Activated T-helper 1 cell treated with anti-CD3 and anti-CD28 coated beads, Interleukin-12 subunit alpha, Interleukin-12 subunit beta, Interleukin-2, Interleukin-4 antibody, amounts not matched to agents 30 ng/mL and 10 ng/mL and 1 ng/mL, durations not matched to agents 14 hours and 24 hours and 36 hours (primary cell): ENCODE data around the gene ALKBH5. TPM values are rescaled to one million over a fixed set of nuclear protein-coding genes. Genes with fewer than 3 reads are reported as not detected.
A peak's percentile ranks its signal among the peaks of the same experiment; 100 is the strongest.

Source experiments
- DNase-seq: peaks from one replicate; pipeline ENCODE4 v3.0.0; 2021; ENCODE audit warnings: low spot score
- H3K27ac Mint-ChIP-seq: one replicate; pipeline ENCODE4 v1.8.0; 2021; ENCODE audit warnings: mild to moderate bottlenecking, mixed read lengths
- H3K27me3 Mint-ChIP-seq: one replicate; pipeline ENCODE4 v1.8.0; 2022; ENCODE audit warnings: mild to moderate bottlenecking, moderate library complexity, mixed read lengths; ENCODE audit not compliant: insufficient read depth
- H3K36me3 Mint-ChIP-seq: one replicate; pipeline ENCODE4 v1.8.0; 2021; ENCODE audit warnings: low read depth, mixed read lengths
- H3K4me1 Mint-ChIP-seq: one replicate; pipeline ENCODE4 v1.8.0; 2021; ENCODE audit warnings: low read depth, mixed read lengths
- H3K4me3 Mint-ChIP-seq: one replicate; pipeline ENCODE4 v1.8.0; 2021; ENCODE audit warnings: mild to moderate bottlenecking, moderate library complexity, mixed read lengths
- H3K9me3 Mint-ChIP-seq: one replicate; pipeline ENCODE4 v1.8.0; 2021; ENCODE audit warnings: mixed read lengths
- intact Hi-C: fragments of 100-400 bp; cut with micrococcal nuclease; formaldehyde crosslinking; loops from one replicate; pipeline ENCODE4 v1.15.1; 2024
- total RNA-seq: library from RNA; stranded (reverse); gene quantifications from 2 replicates; pipeline ENCODE4 v1.2.3, GENCODE V29; 2022

Gene ALKBH5
- total RNA-seq, 1 donor from 2014 or later = 128 TPM

DNA sequence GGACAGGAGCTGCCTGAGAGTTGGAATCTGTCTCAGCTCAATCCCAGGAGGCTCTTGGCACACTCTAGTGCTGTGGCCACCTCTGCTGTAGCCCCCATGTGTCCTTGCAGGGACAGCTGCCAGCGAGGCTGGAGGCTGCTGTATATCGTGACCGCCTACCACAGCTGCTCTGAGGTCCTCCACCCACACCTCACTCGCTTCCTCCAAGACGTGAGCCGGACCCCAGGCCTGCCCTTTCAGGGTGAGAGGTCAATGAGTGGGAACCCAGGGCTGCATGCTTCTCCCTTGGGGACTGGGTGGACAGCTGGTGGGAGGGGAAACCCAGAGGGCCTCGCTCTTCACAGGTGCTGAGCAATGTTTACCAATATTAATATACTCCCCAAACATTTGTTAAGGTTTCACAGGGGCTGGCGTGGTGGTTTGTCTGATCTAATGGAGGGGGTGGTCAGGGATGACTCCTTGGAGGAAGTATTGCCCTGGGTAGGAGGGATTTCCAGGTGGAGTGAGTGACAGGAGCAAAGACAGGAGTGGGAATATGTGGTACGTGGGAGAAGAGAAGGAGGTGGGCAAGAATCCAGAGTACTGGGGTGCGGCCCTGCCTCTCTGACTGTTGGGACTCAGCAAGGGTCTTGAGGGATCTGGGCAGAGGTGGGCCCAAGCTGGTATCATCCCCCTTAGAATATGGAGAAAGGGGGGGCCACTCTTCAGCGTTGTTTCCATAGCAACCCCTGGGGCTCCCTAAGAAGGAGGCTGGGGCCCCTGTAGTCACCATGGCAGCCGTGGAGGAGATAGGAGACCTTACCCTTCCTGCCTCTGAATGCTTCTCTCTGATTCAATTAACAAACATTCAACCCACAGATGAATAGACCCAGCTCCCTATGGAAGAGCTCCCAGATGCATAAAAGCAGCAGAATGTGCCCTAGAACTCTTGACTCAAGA, 22.2 kb upstream of the ALKBH5 start:
- no peak overlapping the region for H3K27ac Mint-ChIP-seq
- no peaks in the 10 kb centered on the region for H3K9me3 Mint-ChIP-seq
- no peak overlapping the region for H3K4me3 Mint-ChIP-seq
- no peaks in the 10 kb centered on the region for H3K36me3 Mint-ChIP-seq
- peaks cover 4% of the 10 kb centered on the region for H3K4me1 Mint-ChIP-seq
- intact Hi-C loops = no loop called here
- H3K27me3 Mint-ChIP-seq = no peaks in the 10 kb centered on the region
- no peak for DNase-seq

DNA sequence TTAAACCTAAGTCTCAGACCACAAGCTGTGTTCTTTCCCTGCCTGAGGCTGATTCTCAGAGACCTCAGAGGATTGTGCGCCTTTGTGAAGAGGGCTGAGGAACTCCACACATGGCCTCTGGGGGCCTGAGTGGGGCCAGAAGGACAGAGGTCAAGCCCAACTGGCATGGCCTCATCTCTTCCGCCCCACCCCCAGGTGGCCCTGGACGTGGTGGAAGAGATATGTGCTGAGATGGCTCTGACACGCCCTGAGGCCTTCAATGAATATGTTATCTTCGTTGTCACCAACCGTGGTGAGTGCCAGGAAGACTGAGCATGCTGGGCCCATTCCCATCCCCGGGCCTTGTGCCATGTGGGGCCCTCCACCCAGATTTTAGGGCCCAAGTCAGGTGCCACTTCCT, 20.1 kb upstream of the ALKBH5 start:
- no peak for DNase-seq
- Mint-ChIP-seq H3K4me3 (no peak overlapping the region), H3K4me1 (no peaks in the 10 kb centered on the region), H3K9me3 (no peaks in the 10 kb centered on the region), H3K27ac (no peak overlapping the region), H3K27me3 (no peaks in the 10 kb centered on the region), H3K36me3 (no peaks in the 10 kb centered on the region)
- intact Hi-C loops = no loop called here

- H3K4me1 Mint-ChIP-seq = no peaks in the 10 kb centered on the region
- H3K27ac Mint-ChIP-seq = no peak overlapping the region
- no peaks in the 10 kb centered on the region for H3K27me3 Mint-ChIP-seq
- H3K36me3 Mint-ChIP-seq = no peaks in the 10 kb centered on the region
- no peaks in the 10 kb centered on the region for H3K9me3 Mint-ChIP-seq
- DNase-seq = no peak
- intact Hi-C loops = no loop called here
- H3K4me3 Mint-ChIP-seq = no peak overlapping the region
Measured at GRCh38 chr17:18166894-18167293, 16.7 kb upstream of the ALKBH5 start.

- intact Hi-C loops = no loop called here
- H3K4me3 Mint-ChIP-seq = no peak overlapping the region
- no peak overlapping the region for H3K27ac Mint-ChIP-seq
- no peaks in the 10 kb centered on the region for H3K36me3 Mint-ChIP-seq
- no peaks in the 10 kb centered on the region for H3K27me3 Mint-ChIP-seq
- no peak for DNase-seq
- no peaks in the 10 kb centered on the region for H3K9me3 Mint-ChIP-seq
- H3K4me1 Mint-ChIP-seq = no peaks in the 10 kb centered on the region
Measured at GRCh38 chr17:18167421-18167820, 16.2 kb upstream of the ALKBH5 start.

GRCh38 chr17:18172531-18173278, 10.9 kb upstream of the ALKBH5 start:
- no peaks in the 10 kb centered on the region for H3K36me3 Mint-ChIP-seq

GRCh38 chr17:18173740-18174139, 9.9 kb upstream of the ALKBH5 start:
- H3K4me3 Mint-ChIP-seq = no peak overlapping the region
- no peak overlapping the region for H3K27ac Mint-ChIP-seq
- no peak for DNase-seq
- no peaks in the 10 kb centered on the region for H3K36me3 Mint-ChIP-seq
- no peaks in the 10 kb centered on the region for H3K9me3 Mint-ChIP-seq
- no peaks in the 10 kb centered on the region for H3K4me1 Mint-ChIP-seq
- intact Hi-C loops = no loop called here
- H3K27me3 Mint-ChIP-seq = no peaks in the 10 kb centered on the region

More at GRCh38 chr17:18172531-18173278, 10.9 kb upstream of the ALKBH5 start:
- DNase-seq = no peak
- intact Hi-C loops = no loop called here
- Mint-ChIP-seq H3K4me1 (no peaks in the 10 kb centered on the region), H3K27me3 (no peaks in the 10 kb centered on the region), H3K27ac (no peak overlapping the region), H3K9me3 (no peaks in the 10 kb centered on the region), H3K4me3 (no peak overlapping the region)

GRCh38 chr17:18176176-18176575, 7.5 kb upstream of the ALKBH5 start:
- intact Hi-C loops = no loop called here
- H3K27ac Mint-ChIP-seq = no peak overlapping the region

GRCh38 chr17:18177133-18177532, 6.5 kb upstream of the ALKBH5 start:
- H3K27ac Mint-ChIP-seq = no peak overlapping the region
- H3K27me3 Mint-ChIP-seq = no peaks in the 10 kb centered on the region
- H3K9me3 Mint-ChIP-seq = no peaks in the 10 kb centered on the region
- no peak overlapping the region for H3K4me3 Mint-ChIP-seq
- peaks cover 3% of the 10 kb centered on the region for H3K36me3 Mint-ChIP-seq
- peaks cover 24% of the 10 kb centered on the region for H3K4me1 Mint-ChIP-seq
- no peak for DNase-seq
- intact Hi-C loops = no loop called here

More at GRCh38 chr17:18176176-18176575, 7.5 kb upstream of the ALKBH5 start:
- Mint-ChIP-seq H3K36me3 (peaks cover 3% of the 10 kb centered on the region), H3K4me3 (no peak overlapping the region), H3K27me3 (no peaks in the 10 kb centered on the region), H3K4me1 (peaks cover 14% of the 10 kb centered on the region), H3K9me3 (no peaks in the 10 kb centered on the region)
- no peak for DNase-seq

DNA sequence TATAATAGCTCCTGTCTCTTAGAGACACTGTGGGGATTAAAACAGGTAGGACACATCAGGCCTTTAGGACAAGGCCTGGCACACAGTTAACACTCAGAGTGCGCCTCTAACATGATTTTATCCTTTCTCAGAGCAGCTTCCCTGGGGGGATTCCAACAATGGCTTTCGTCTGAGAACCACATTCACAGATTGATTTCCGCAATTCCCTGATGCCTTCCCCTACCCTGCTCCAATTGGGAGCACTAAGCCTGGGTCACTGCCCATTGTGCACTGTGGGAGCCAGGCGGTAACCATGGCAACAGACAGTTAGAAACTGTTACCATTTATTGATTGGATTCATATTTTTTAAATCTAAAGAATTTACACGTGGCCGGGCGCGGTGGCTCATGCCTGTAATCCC, 5.9 kb upstream of the ALKBH5 start:
- H3K27ac Mint-ChIP-seq = no peak overlapping the region
- H3K9me3 Mint-ChIP-seq = no peaks in the 10 kb centered on the region

GRCh38 chr17:18179196-18179595, 4.4 kb upstream of the ALKBH5 start:
- Mint-ChIP-seq H3K9me3 (no peaks in the 10 kb centered on the region), H3K27ac (peak overlapping the region; percentile 44), H3K4me1 (peaks cover 26% of the 10 kb centered on the region), H3K4me3 (no peak overlapping the region), H3K36me3 (peaks cover 3% of the 10 kb centered on the region), H3K27me3 (no peaks in the 10 kb centered on the region)
- no peak for DNase-seq
- intact Hi-C loops = no loop called here

More for the DNA sequence above, 5.9 kb upstream of the ALKBH5 start:
- intact Hi-C loops = no loop called here
- peaks cover 3% of the 10 kb centered on the region for H3K36me3 Mint-ChIP-seq
- no peak for DNase-seq
- H3K4me1 Mint-ChIP-seq = peaks cover 26% of the 10 kb centered on the region
- no peaks in the 10 kb centered on the region for H3K27me3 Mint-ChIP-seq
- no peak overlapping the region for H3K4me3 Mint-ChIP-seq

DNA sequence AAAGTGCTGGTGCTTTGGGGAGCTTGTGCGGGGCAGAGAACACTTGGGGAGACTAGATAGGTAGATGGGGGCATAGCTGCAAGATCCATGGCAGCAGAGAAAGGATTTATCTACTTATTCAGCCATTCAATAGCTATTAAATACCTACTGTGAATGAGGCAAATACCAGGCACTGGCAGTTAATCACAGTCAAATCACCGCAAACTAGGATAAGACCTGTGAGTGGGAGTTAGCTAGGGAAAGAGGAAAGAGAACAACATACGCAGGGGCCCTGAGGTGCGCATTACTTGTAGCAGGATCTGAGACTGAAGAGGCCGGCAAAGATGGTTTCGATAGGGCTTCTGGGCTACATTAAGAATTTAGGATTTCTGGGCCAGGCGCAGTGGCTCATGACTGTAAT, 3.8 kb upstream of the ALKBH5 start:
- no peak overlapping the region for H3K4me3 Mint-ChIP-seq
- DNase-seq = no peak
- peak overlapping the region; percentile 63 for H3K27ac Mint-ChIP-seq
- H3K9me3 Mint-ChIP-seq = no peaks in the 10 kb centered on the region
- no peaks in the 10 kb centered on the region for H3K27me3 Mint-ChIP-seq
- peaks cover 6% of the 10 kb centered on the region for H3K36me3 Mint-ChIP-seq
- peaks cover 28% of the 10 kb centered on the region for H3K4me1 Mint-ChIP-seq
- intact Hi-C loops = loop anchor here (5.0 kb wide), 6 partner anchors 208 to 742 kb away; partner anchors contain the start of genes DRC3, RAI1, SREBF1 and TOM1L2

DNA sequence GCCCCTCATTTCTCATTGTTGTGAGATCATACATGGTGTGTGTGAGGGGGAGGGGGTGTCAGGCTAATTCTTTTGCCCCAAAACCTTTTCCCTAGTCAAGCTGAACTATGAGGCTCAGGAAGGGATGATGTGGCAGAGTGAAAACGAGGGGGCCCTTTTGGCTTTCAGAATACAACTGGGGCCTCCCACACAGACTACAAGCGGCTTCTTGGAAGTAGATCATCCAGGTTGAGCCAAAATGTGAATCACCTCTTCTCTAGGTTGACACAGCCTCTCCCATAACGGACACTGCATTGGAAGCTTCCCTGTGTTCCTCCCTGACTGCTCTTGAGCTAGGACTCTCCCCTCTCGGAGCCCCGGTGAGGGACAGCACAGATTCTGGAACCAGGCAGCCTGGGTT, 2.3 kb upstream of the ALKBH5 start:
- H3K27me3 Mint-ChIP-seq = no peaks in the 10 kb centered on the region
- peaks cover 18% of the 10 kb centered on the region for H3K36me3 Mint-ChIP-seq
- peak overlapping the region; percentile 98 for H3K4me3 Mint-ChIP-seq
- peak overlapping the region; percentile 97 for H3K27ac Mint-ChIP-seq
- peaks cover 42% of the 10 kb centered on the region for H3K4me1 Mint-ChIP-seq
- no peak for DNase-seq
- intact Hi-C loops = loop anchor here (5.0 kb wide), 6 partner anchors 209 to 741 kb away; partner anchors contain the start of genes DRC3, RAI1, SREBF1 and TOM1L2
- no peaks in the 10 kb centered on the region for H3K9me3 Mint-ChIP-seq
